Uterus (tissue), 2 donors: ENCODE results near the gene CRIM1.

ENCODE experiments used
- POLR2A ChIP-seq, 2 donors: fragments of 450-650 bp; IDR thresholded peaks; one replicate each; pipeline ENCODE4 v1.6.1; 2016; ENCODE audit warnings: antibody characterized with exemption in 2 of 2, mild to moderate bottlenecking in 1 of 2, moderate library complexity in 1 of 2
- TF ChIP-seq, protein P1 (sequence below), 4 experiments: fragments of 200-600 bp in 2 of 4; fragments of 450-650 bp in 2 of 4; sonication (generic) in 2 of 4; IDR thresholded peaks; one replicate each; pipeline ENCODE4 v1.5.1; 2016 to 2019; ENCODE audit warnings: antibody characterized with exemption in 4 of 4, mild to moderate bottlenecking in 2 of 4, moderate library complexity in 1 of 4

- no peak for TF ChIP-seq POLR2A (IDR thresholded peaks at IDR 0.05)
- TF ChIP-seq, protein P1, sequence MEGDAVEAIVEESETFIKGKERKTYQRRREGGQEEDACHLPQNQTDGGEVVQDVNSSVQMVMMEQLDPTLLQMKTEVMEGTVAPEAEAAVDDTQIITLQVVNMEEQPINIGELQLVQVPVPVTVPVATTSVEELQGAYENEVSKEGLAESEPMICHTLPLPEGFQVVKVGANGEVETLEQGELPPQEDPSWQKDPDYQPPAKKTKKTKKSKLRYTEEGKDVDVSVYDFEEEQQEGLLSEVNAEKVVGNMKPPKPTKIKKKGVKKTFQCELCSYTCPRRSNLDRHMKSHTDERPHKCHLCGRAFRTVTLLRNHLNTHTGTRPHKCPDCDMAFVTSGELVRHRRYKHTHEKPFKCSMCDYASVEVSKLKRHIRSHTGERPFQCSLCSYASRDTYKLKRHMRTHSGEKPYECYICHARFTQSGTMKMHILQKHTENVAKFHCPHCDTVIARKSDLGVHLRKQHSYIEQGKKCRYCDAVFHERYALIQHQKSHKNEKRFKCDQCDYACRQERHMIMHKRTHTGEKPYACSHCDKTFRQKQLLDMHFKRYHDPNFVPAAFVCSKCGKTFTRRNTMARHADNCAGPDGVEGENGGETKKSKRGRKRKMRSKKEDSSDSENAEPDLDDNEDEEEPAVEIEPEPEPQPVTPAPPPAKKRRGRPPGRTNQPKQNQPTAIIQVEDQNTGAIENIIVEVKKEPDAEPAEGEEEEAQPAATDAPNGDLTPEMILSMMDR (IDR thresholded peaks at IDR 0.05), result no peak
These were observed 65.1 kb downstream of the CRIM1 start for GRCh38 chr2:36420569-36421181.
